HG02852 (cell line): Measurements from ENCODE around the gene LRMDA.

Experiments used
- ATAC-seq: cut with Tn5 transposase; IDR thresholded peaks from one replicate; pipeline ENCODE4 v1.9.1; 2021; ENCODE audit warnings: mild to moderate bottlenecking, moderate library complexity; ENCODE audit not compliant: unreplicated experiment

Gene LRMDA

DNA sequence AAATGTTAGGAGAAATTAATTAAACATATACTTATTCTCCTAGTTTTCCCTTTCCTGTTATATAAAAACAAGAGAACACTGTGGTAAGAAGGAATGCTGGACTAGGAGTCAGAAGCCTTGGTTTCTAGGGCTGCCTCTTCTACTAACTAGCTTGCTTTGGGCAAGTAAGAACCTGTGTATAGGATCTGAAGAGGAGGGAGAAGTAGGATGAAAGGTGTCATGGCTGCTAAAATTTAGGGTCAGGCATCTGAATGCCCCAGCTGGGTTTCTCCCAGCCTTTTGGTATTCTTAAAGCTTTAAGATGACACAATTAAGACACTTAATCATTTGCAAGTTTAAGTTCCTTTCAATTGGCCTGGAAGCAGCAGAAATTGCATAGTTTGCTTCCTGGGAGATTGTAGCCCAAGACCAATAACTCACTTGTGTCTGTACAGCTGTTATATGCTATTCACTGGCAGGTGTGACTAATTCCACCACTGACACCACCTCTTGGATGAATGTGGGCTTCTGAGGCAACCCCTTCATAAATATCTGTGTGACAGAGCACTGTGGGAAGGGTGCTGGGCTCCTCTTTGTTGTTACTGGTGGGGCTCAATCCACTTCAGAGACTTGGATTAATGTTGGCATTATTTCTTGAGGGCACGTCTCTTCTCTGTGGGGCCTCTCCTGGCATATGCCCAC is 137.2 kb downstream of the LRMDA start:
- no peak for ATAC-seq

DNA sequence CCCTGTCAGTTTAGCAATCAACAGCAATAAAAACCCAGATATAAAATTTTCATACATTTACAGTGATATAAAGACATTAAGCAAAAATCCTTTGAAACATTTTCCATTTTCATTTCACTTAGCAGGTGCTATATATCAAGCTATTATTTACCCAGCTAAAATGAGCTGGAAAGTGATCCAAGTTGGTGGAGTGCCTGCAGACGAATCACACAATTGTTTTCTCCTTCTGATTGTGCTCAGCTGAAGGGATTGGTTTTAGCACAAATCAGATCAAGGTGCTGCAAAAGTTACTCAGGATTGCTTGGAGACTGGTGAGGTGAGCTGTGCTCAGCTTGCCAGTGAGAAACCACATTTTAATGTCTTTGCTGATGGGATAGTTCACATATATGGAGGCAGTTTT is 138.1 kb downstream of the LRMDA start:
- no peak for ATAC-seq

DNA sequence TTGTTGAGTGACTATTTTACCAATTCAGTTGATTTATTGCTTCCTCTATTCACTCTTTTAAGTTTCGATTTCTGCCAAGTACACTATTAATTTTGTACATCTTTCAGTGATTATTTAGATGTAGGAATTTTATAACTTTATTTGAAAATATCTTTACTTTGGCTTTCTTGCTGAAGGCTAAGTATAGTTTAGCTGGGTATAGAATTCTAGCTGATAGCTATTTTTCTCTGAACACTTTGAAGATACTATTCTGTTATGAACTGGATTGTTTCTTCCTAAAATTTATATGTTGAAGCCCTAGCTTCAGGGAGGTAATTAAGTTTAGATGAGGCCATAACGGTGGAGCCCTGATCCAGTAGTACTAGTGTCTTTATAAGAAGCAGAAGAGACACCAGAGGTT is 141.1 kb downstream of the LRMDA start:
- ATAC-seq, result no peak

DNA sequence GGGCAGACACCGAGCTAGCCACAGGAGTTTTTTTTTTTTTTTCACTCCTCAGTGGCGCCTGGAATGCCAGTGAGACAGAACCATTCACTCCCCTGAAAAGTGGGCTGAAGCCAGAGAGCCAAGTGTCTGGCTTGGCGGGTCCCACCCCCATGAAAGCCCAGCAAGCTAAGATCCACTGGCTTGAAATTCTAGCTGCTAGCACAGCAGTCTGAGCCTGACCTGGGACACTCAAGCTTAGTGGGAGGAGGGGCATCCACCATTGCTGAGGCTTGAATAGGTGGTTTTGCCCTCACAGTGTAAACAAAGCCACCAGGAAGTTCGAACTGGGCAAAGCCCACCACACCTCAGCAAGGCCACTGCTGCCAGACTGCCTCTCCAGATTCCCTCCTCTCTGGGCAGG is 144.5 kb downstream of the LRMDA start:
- no peak for ATAC-seq

DNA sequence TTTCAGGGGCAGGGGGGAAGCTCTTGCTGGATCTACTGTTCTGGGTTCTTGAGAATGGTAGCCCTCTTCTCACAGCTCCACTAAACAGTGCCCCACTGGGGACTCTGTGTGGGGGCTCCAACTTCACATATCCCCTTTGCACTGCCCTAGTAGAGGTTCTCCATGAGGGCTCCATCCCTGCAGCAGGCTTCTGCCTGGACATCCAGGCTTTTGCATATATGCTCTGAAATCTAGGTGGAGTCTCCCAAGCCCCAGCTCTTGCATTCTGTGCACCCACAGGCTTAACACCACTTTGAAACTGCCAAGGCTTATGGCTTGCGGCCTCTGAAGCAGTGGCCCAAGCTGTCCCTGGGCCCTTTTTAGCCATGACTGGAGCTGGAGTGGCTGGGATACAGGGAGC is 150.7 kb downstream of the LRMDA start:
- no peak for ATAC-seq

DNA sequence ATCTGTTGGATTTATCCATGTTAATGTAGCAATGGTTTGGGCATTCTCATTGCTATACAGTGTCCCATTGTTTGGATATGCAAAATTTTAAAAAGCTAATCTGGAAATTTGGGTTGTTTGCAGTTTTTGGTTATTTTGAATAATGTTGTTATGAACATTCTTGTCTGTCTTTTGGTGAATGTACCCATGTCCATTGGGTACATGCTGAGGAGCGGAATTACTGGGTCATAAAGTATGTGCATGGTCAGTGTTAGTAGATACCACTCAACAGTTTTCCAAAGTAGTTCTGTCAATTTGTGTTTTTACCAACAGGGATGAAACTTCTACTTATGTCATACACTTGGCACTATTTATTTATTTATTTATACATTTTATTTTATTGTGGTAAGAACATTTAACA is 153.9 kb downstream of the LRMDA start:
- ATAC-seq, result no peak

DNA sequence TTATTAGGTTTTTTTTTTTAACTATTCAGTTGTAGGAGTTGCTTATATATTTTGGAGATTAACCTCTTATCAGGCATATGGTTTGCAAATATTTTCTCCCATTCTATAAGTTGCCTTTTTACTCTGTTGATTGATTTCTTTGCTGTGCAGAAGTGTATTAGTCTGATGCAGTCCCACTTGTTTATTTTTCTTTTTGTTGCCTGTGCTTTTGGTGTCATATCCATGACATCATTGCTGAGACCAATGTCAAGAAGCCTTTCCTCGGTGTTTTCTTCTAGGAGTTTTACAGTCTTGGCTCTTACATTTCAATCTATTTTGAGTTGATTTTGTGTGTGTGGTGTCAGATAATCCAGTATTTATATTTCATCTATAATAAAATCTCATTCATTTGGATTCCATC is 155.4 kb downstream of the LRMDA start:
- ATAC-seq, result no peak

DNA sequence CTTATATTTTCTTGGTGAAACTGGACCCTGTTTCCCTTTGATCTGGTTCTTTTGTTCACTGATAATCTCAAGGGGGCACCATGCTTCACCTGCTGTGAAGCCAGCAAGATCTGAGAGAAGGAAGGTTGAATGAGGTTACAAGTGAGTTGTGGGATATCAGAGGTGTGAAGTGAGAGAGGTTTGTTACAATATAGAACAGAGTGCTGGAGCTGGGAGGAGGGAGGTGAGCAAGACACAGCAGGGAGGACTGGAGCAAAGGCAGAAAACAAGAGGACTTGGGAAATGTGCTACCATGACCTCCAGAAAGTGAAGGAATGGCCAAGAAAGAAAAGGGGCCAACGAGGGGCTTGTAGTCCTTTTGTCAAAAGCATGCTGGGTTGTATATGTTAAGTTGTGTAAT is 156.6 kb downstream of the LRMDA start:
- ATAC-seq, result no peak

DNA sequence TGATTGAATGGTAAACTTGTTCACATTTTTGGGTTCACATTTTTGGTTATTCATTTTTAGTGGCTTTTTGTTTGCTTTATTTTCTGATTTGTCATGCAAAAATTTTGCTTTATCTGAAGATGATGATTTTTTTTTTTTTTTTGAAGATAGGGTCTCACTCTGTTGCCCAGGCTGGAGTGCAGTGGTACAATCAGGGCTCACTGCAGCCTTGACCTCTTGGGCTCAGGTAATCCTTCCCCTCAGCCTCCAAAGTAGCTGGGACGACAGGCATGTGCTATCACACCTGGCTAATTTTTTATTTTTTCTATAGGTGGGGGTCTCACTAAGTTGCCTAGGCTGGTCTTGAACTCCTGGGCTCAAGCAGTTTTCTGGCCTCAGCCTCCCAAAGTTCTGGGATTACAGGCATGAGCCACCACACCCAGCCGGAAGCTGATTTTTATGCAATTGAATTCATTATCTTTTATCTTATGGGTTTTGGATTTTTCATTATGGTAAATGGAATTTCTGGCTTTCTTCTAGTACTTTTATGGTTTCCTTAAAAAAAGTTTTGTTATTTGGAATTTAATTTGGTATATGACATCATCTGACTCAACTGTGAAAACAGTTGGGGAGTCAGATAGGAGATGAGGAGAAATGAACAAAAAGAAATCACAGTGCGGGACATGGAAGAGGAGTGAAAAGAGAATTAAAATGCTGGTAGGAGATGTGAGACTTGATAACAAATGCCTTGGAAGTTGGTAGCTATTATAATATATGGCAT is 158.7 kb downstream of the LRMDA start:
- ATAC-seq, result no peak

DNA sequence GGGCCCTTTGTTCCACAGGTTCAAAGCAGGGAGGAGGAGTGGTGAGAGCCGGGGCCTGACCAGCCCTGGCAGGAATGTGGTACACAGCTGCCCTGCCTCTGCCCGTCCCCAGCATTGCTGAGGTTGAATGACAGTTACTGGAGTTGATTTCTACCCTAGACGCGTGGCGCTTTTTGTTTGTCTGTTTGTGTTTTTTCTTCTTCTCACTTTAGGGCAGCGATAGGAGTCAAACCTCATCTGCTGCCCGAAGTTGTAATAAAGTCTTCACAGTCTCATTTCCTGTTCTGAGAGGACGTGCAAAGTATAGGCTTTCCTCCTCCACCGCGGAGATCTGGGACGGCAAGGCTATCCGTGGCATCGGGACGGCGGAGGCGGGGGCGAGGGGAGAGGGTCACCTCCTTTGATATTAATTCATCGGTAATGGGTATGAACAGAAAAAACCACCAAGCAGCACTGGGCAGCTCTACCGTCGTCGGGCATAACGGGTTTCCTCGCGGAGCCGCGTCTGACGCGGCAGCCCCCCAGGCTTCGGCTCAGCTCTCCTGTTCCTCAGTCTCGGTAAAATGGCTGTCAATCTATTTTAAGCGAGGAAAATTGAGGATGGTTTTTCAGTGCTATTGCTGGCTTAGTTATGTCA is 160.8 kb downstream of the LRMDA start:
- ATAC-seq, result no peak

DNA sequence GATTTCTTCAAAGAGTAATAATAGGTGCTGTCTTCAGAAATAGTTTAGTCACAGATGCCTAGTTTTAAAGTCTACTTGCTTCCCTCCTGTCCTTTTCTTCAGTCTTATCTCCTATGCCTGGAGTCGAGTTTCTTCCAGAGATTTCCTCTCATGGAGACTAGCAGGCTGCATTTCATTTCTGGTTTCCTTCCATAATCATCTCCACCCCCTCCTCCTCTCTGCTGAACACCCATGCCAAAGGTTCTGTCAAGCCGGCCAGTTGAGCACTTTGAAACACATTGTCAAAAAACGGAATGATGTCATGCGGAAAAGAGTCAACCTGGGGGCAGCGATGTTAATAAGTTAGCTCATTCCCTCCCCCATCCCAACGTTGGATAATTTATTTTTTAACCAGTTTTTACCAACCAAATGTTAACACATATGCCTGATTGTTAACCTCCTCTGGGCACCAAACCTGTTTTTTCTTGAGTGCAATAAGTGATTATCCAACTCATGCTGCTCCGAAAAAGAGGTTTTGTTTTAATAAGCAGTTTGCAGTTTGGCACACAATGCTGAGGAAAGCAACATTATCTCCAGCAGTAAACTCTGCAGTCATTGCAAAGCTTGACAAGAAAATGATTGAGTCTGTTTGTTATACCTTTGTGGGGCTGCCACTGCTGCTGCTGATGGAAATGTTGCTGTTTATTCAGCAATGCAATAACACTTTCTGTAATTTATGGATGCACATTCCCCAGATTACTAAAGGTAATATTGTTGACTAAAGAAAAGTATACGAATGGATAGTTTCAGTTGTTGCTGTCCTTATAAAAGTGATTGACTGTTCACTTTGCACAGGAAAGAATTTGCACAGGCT is 161.6 kb downstream of the LRMDA start:
- ATAC-seq, result no peak

DNA sequence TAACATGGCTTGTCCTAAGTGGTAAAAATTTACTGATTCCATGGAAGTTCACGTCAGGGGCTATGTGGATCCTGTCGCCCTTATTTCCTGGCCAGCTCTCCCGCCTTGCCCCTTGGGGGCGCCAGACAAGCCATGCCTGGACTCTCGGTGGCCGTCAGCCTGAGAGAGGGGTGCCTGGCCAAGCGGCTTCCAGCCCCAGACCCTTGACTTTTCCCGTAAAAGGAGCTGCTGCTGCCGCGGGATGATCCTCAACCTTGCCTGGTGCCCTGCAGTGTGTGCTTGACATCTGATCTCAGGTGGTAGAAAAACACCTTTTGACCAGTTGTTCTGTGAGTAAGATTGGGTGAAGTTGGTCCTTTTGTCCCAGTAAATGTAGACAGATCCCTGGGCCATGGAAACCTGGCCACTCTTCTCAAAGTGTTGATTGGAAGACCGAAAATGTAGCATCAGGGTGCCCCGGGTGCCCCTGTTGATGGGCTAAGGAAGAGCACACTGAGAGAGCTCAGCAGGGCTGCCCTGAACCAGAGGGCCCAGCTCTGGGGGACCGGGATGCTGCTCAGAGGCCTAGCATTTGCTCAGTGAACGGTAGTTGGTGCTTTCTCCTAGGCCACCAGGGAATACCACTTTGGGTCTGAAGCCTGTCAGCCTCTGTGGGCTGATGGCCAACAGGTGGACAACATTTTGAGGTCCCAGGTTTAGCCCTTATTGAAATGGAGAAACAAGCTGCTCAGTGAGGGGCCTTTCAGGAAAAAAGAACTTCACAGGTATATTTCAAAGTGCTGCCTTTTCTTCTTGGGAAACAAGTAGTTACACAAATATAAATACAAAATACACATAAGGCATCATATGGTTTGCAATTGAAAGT is 162.5 kb downstream of the LRMDA start:
- ATAC-seq, result no peak

DNA sequence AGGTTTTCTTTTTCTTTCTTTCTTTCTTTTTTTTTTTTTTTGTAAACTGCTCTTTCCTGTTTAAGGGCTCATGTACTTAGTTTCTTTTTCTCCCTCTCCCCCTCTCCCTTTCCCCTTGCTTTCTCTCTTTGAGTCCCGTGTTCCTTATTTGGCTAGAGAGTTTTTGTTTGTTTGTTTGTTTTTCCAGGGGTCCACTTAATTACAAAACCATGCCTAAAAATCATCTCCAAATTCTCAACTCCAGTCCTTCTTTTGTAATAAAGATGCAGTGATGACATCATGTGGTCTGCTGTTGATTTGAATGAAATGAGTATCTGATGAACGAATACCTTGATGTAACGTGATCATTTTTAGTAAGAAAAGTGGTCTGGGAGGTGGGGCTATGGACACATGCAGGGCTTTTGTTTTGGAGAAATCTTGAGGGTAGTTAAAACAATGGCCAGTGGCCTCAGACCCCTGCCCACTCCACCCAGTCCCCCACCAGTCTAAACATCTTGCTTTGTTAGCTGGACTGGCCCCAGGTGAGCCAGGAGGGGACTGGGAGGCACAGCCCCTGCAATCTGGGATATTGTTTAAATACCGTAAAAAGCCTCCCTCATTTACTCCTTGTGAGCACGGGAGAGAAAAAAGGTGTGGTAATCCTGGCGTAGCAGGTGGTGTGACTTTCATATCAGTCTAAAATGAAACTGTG is 165.7 kb downstream of the LRMDA start:
- no peak for ATAC-seq

DNA sequence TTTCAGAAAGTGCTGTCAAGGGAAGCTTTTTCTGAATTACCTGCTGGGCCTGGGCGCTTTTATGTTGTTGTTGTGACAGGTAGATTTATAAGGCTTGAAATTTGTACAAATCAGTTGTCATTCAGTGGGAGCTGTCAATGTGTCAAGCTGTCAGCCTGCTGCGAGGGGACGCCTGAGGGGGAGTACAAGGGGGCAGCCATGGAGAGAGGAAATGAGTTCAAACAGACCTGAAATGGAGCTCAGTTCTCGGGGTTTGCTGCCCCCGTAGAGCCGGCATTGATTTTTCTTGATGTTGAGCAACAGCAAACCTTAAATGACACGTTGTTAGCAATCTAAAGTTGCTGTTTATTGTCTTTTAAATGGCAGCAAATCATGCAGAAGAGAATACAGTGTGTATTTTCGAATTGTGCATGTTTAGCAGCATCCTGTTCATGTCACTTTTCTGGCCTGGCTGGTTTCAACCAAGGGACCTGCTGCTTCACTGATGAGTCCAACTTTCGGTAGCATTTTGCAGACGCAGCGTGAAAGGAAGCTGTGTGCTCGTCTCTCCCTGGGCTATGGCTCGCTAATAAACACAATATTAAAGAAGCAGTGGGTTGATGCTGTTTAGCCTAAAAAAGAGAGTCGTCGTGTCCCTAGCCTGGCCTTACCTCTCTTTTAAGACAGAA is 166.5 kb downstream of the LRMDA start:
- ATAC-seq, result no peak

DNA sequence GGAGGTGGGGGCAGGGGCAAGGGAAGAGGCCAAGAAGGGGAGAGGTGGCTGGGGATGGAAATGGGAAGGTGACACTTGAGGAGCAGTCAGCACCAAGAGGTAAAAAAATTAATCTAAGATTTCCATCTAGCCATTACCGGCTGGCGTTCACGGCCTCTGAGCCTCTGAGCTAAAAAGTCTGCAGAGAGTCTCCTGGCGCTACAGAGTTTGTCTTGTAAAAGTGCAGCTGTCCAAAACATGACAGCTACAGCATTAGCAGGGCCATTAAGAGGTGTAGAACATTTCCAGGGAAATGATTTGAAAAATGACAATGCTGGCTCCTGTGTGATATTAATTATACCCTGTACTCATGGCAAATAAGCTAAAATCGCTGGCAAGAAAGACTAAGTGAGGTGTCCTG is 167.6 kb downstream of the LRMDA start:
- no peak for ATAC-seq

DNA sequence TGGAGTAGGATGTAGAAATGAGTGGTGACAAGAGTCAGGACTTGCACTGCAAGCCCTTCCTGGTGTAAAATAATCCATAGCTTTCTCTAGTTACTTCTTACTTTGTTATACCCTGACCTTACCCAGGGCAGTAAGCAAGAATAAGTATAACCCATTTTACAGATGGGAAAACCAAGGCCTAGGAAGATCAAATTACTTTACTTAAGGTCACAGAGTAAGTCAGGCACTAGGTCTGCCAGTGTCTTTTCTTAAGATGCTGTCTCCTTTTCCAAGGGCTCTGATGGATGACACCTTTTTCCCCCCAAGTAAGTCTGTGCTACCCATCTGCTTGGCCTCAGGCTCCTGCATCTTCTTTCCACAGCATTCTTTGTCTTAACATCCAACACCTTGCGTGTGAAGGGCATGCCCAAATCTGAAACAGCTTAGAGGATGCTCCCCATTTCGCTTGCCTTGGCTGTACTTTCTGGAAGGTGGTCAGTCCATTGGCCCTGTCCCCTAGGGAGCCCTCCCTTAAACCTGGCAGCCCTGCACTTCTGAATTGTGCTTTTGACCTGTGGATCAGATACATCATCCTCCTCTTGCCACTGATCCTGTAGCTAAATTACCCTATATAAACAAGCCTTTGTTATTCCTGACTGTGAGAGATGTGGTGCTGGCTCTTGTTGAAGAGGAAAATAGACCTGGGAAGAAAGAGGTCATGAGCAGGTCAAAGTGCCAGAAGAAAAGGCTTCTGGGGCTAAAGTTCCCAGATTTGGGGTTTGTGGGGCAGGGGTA is 168.6 kb downstream of the LRMDA start:
- no peak for ATAC-seq

DNA sequence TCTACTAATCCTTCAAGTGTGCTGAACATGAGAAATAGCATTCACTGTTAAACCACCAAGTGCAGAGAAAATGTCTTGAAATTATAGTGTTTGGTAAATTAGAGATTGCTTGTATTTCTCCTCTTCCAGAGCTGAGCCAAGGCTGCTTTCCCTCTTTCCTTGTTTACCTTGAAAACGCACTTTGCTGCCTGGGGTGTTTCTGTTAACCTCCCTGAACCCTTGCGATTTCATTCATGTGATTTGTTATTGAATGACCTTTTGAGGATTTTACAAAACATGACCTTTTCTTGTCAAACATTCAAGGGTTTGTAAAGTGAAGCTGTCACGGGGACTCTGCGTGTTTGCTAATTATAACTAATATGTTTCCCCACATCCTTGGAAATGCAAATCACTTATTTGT is 169.4 kb downstream of the LRMDA start:
- no peak for ATAC-seq

DNA sequence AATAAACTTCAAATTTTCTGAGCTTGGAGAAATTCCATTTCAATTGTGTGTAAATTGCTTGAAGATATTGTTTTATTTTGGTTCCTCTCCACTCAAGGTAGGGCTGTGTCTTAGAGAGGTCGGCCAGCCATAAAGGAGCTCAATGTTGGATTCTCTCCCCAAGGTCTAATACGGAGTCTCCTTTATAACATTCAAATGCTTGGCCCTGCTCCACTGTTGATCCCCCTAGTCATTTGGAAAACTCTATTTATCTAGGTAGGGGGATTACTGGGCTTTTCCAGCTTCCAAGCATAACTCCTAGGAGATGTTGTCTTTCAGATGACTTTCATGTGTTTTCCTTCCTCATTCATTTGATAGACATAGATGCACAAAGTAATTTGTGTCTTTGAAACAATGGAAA is 170.9 kb downstream of the LRMDA start:
- no peak for ATAC-seq

DNA sequence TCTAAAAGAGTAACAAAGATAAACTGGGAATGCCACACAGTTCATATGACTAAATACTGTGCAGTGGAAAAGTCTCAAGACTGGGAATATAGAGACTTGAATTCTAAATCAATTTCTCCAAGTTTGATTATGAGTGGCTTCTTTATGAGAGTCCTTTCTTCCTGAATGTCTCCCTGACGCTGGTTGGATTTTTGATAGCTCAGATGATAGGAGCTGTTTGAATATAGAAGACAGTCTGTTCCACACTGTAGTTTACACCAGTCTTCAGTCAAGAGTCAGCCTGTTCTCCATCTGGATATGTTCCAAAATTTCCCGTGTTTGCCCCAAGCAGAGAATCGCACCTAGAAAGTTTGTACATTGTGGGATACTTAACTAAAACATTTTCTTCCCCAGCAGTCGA is 173.7 kb downstream of the LRMDA start:
- no peak for ATAC-seq
